A375 (cell line): Measurements from ENCODE around the gene NPBWR2. TPM values are rescaled to one million over a fixed set of nuclear protein-coding genes. Genes with fewer than 3 reads are reported as not detected.

ENCODE experiments used
- small RNA-seq: library from RNA; depleted of rRNA; stranded (forward); fragments of <200 nt; gene quantifications from one replicate; pipeline ENCODE3, GENCODE V24; 2014
- total RNA-seq: library from RNA; depleted of rRNA; stranded (reverse); fragments of >200 nt; shearing (Covaris generic); gene quantifications from 2 replicates; pipeline ENCODE4 v1.2.3, GENCODE V29; 2014; rRNA removed

The NPBWR2 gene, protein sequence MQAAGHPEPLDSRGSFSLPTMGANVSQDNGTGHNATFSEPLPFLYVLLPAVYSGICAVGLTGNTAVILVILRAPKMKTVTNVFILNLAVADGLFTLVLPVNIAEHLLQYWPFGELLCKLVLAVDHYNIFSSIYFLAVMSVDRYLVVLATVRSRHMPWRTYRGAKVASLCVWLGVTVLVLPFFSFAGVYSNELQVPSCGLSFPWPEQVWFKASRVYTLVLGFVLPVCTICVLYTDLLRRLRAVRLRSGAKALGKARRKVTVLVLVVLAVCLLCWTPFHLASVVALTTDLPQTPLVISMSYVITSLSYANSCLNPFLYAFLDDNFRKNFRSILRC
- total RNA-seq, result not detected in 2 replicates

DNA sequence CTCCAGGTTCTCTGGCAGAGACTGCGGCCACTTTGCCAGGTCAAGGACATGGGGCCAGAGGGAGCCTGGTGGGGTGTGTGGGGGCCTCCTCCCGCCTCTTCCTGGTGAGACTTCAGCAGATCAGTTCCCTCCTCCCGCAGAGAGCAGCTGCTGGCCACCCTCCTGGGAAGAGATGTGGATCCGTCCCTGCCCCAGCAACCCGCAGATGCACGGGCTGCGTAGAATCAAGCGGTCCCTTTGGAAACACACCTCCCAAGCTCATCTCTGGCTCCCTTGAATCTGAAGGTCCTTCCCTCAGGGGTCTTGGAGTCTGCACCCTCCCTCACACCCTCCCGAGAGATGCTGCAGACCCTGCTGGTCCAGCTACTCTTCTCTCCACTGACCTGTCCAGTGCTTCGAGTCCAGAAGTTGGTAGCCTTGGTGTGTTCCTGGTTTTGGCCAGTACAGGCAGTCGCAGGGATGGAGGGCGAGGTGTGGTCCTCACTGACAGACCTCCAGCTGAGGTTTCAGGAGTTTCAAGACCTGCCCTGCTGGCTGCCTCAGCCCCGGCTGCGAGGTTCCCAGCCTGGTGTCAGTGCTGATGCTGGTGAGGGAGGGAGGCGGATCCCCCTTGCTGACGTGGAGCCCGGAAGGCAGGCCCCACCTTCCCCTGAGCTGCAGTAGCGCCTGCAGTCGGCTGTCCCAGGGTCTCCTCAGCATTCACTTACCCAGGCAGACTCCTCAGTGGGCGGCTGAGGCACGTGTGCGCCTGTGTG lies at the start of gene NPBWR2:
Gene NPBWR2, minus strand, starts transcription at position 585 of the 755 bp plus-strand sequence. CDS start 734 bp downstream, outside the sequence.

DNA sequence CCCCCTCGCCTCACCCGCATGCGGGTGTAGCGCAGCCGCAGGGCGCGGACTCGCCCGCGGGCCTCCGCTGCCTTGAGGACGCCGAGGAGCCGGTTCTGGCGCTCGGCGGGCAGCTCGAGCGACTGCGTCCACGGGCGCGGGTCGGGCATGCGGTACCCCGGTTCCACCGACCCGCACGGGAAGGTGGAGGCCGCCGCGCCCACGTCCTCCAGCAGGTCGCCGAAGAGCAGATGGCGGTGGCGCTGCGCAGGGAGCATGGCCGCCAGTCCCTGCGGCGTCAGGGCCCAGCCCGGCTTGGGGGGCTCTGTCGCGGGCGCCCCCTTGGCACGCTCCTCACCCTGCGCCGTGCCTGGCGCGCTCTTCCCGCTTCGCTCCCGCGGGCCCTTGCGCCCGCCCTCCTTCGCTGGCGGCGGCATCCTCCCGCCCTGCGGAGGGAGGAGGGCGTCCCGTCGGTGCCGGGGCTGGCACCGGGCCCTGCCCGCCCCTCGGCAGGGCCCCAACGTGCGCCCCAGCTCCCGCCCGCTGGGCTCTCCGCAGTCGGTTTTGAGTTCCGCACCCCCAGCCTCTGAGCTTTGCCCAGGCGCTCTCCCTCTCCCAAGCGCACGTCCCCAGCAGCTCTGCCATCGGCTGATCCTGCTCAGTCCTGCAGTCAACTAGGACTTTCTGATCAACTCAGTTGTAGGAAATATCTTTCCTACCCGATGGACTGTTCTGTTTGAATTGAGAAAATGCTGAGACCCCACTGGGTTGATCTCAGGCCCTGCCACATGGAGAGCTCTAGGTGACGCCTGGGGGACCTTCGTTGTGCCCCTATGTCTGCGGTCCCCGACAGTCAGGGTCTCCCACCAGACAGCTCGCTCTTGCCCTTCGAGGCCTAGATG lies 23.3 kb downstream of the NPBWR2 start, which contains the start of gene LKAAEAR1:
Gene LKAAEAR1, minus strand, starts transcription at position 595 of the 881 bp plus-strand sequence. Its CDS starts 179 bp downstream, at position 416.

DNA sequence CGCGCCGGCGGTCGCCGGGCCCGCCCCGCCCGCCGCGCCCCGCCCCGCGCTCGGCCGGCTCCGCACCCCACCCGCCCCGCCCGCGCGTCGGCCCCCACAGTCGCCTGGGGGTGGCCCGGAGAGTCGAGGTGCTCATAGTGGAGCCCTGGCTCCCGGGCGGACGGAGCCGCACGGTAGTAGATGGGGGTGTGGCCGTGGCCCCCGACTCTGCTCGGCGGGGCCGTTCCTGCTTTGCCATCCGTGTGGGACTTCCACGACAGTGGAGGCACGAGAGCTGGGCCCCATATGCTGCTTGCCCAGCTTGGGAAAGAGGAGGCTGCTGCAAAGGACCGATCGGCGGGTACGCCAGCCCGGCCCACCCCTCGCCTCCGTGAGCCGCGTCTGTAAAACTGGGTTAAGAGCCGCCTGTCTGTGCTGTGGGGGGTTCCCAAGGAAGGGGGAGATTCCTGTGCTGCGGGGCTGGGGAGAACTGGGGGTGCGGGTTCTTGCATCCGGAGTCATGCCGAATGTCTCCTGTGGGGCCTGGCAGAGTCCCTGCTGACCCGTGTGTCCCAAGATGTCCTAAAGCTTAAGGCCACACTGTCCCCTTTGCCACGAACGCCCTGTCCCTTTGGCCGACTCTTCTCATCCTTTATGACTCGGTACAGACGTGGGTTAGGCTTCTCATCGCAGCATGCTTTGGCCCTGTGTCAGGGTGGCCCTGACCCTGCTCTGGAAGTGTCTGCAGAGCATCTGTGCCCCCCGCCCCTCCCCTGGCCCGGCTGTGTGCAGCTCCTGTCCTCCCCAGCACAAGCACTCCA lies 27.2 kb downstream of the NPBWR2 start, which contains the start of gene OPRL1:
Gene OPRL1, plus strand, starts transcription at position 70 of the 800 bp plus-strand sequence. CDS start 12,639 bp downstream, outside the sequence.

DNA sequence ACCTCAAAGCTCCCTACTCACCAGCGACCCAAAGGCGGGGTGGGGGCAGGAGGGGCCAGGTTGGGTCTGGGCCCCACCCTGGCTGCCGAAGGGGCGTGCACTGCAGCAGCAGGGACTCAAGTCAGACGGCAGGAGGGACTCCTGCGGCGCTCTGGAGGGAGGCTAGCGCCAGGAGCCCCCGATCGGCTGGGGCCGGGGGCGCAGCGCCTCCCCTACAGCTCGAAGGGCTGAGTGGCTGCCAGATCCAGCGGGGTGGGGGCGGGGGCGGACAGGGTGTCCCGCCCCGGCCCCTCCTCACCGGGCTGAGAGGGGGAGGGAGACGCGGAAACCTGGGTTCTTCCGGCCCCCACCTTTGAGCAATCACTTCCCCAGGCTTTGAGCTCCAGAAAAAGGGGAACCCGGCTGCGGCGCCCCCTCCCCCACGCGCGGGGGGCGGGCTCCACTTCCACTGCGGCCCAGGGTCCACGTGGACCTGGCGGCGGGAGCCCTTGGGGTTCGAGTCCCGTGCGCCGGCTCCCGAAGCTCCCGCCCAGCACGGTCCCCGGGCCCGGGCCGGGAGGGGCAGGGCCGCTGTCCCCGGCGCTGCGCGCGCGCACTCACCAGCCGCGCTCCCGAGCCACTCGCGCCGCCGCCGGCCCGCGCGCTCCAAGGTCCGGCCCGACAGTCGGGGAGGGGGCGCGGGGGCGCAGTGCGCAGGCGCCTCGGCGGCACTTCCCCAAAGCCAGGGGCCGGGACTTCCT lies 27.9 kb downstream of the NPBWR2 start, which contains the start of gene RGS19:
Gene RGS19, minus strand, starts transcription at position 246 of the 740 bp plus-strand sequence. CDS start 2,632 bp downstream, outside the sequence.

DNA sequence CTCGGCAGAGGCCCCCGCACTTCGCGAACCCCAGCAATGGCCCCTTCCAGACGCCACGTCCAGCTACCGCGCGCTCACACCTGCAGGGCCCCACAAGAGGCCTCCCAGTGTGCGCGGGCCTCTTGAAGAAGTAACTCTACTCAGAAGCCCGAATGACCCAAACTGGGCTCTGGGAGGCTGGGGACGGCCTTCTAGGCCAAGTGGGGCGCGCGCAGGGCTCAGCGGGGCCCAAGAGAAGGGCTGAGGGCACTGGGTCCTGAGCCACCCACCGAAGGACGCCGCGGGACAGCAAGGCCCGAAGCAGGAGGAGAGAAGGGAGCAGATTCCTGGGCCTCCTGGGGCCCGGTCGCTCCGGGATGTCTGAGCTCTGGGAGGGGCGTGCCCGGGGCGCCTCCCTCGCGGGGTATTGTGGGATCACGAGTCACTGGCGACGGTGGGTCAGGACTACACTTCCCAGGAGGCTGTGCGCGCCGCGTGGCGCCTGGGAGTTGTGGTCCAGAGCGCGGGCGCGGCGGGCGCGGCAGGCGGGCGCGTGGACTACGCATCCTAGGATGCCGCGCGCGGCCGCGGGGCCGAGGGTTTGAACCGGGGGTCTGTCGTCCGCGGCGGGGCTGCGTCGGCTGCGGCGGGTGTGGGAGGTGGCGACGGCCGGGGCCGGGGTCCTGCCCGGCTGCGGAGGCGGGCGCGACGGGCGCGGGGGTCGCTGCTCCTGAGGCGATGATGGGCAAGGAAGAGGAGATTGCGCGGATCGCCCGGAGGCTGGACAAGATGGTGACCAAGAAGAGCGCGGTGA lies 44.6 kb downstream of the NPBWR2 start, which contains the start of gene TCEA2:
Gene TCEA2, plus strand, starts transcription at position 603 of the 793 bp plus-strand sequence. Its CDS starts 115 bp downstream, at position 718.

Small RNA genes lying within 50 kb of the gene (small RNA-seq; reads per million reads assigned to genes)
- gene AL355803.1 (not detected), gene MIR6813 (not detected)

Other genes starting within 250 kb of the NPBWR2 start
- gene ABHD16B, start 246.1 kb downstream of the NPBWR2 start, total RNA-seq, result not detected in 2 replicates
- gene TPD52L2, start 242.3 kb downstream of the NPBWR2 start, total RNA-seq, result 92.3 and 97.2 TPM in 2 replicates
- gene DNAJC5, start 212.4 kb downstream of the NPBWR2 start, total RNA-seq, result 38.0 and 38.7 TPM in 2 replicates
- gene UCKL1, start 151.1 kb downstream of the NPBWR2 start, total RNA-seq, result 36.6 and 41.2 TPM in 2 replicates
- gene ZNF512B, start 137.6 kb downstream of the NPBWR2 start, total RNA-seq, result 20.1 and 22.8 TPM in 2 replicates
- 1.7 and 1.9 TPM in 2 replicates for gene SAMD10, start 127.9 kb downstream of the NPBWR2 start, total RNA-seq
- gene PRPF6, start 126.4 kb downstream of the NPBWR2 start, total RNA-seq, result 99.3 and 101 TPM in 2 replicates
- 1.8 and 2.1 TPM in 2 replicates for gene C20orf204, start 71.4 kb downstream of the NPBWR2 start, total RNA-seq
- gene SOX18, start 57.9 kb downstream of the NPBWR2 start, total RNA-seq, result 0.72 and 1.2 TPM in 2 replicates
- gene TCEA2, start 44.4 kb downstream of the NPBWR2 start, total RNA-seq, result 47.0 and 53.8 TPM in 2 replicates
- 28.6 and 30.1 TPM in 2 replicates for gene RGS19, start 28.0 kb downstream of the NPBWR2 start, total RNA-seq
- 0.34 and 0.41 TPM in 2 replicates for gene OPRL1, start 27.5 kb downstream of the NPBWR2 start, total RNA-seq
- 0.94 and 0.98 TPM in 2 replicates for gene LKAAEAR1, start 23.2 kb downstream of the NPBWR2 start, total RNA-seq
- 0.80 and 1.1 TPM in 2 replicates for gene MYT1, start 56.9 kb upstream of the NPBWR2 start, total RNA-seq
- 117 and 120 TPM in 2 replicates for gene PCMTD2, start 148.2 kb upstream of the NPBWR2 start, total RNA-seq